Kidney tubule cell (primary cell): ENCODE results near the gene ADA.

Experiments used
- DNase-seq: peaks from one replicate; pipeline ENCODE4 v3.0.0-alpha.2; 2018; ENCODE audit warnings: low spot score

Gene ADA

DNA sequence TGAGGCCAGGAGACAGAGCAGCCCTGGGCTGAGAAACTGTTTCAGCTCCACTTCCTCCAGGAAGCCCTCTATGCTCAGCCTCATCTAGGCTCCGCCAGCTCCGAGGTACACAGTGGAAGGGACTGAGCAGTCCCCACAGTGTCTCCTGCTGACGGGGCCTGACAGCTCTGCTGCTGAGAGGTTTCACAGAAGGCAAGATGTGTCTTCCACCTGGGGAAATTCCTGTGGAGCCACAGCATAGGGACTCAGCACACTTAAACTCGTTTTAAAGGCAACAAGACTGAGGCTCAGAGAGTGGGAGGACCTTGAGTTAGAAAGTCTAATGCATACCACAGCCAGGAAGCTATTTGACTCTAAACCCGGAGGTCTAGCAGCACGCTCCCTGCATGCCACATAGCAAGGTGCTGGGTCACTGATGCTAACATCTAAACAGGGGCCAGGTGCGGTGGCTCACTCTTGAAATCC lies 6.8 kb downstream of the ADA start:
- DNase-seq: no peak

GRCh38 chr20:44644230-44644617 lies 7.3 kb downstream of the ADA start:
- no peak for DNase-seq

DNA sequence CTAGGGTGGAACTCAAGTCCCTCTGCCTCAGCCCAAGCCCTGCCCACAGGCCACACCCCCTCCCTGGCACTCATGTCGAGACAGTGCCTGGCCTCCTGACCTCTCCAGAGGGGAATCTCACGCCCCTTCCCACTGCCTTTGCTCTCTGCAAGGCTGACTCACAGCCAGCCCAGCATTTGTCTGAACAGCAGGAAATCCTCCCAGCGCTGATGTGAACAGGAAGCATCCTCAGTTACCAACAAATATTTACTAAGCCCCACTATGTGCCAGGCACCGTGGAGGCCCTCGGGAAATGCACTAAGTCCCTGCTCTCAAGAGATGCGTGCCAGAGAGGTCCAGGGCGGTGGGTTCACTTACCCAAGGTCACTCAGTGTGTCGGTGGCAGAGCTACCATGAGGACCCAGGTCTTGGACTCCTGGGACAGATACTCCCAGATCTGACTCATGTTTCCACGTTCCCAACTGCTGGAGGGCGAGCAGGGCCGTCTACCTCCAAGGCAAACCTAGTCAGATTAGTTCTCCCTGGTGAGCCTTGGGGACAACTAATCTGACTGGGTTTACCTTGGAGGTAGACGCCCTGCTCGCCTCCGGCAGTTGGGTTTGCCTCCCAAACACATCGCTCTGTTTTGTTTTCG lies 7.8 kb downstream of the ADA start:
- peak; percentile 87 for DNase-seq

GRCh38 chr20:44643154-44643519 lies 8.4 kb downstream of the ADA start:
- no peak for DNase-seq

- DNase-seq: peak; percentile 93
These were observed 9.0 kb downstream of the ADA start for GRCh38 chr20:44642203-44643153.

GRCh38 chr20:44641325-44641724 lies 10.2 kb downstream of the ADA start:
- no peak for DNase-seq

- no peak for DNase-seq
These were observed 11.0 kb downstream of the ADA start for GRCh38 chr20:44640522-44640921.

DNA sequence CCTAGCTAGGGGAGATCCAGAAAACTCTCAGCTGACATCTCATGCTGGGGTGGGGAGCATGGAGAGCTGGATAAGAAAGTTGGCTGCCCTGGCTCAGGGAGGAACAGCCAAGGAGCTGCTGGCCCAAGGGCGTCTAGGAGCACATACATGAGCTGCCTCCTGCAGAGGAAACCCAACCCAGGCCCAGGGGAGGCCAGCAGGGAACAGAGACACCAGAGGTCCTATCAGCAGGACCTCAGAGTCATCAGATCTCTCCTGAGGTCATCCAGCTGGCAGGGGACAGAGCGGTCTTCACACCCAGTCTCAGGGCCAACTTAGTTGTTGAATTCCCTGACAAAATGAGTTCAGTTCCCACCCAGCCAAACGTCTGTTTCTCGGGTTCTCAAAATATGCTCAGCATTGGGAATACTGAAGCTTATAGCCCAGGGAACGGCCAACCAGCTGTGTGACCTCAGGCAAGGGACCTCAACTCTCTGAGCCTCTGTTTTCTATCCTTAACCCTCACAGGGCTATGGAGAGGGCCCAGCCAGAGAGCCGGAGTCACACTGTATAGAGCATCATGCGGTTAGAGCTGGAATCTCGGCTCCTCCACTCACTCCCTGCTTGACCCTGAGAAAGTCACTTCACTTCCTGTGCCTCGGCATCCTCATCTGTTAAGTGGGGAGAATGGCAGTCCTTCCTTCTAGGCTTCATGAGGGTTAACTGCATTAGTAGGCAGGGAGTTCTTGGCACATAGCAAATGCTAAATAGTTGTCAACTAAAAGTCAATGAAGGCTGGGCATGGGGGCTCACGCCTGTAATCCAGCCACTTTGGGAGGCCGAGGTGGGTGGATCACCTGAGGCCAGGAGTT lies 13.8 kb downstream of the ADA start:
- DNase-seq: no peak

- DNase-seq: no peak
These were observed 14.5 kb downstream of the ADA start for GRCh38 chr20:44637042-44637441.

GRCh38 chr20:44635877-44636276 lies 15.6 kb downstream of the ADA start:
- DNase-seq: no peak

DNA sequence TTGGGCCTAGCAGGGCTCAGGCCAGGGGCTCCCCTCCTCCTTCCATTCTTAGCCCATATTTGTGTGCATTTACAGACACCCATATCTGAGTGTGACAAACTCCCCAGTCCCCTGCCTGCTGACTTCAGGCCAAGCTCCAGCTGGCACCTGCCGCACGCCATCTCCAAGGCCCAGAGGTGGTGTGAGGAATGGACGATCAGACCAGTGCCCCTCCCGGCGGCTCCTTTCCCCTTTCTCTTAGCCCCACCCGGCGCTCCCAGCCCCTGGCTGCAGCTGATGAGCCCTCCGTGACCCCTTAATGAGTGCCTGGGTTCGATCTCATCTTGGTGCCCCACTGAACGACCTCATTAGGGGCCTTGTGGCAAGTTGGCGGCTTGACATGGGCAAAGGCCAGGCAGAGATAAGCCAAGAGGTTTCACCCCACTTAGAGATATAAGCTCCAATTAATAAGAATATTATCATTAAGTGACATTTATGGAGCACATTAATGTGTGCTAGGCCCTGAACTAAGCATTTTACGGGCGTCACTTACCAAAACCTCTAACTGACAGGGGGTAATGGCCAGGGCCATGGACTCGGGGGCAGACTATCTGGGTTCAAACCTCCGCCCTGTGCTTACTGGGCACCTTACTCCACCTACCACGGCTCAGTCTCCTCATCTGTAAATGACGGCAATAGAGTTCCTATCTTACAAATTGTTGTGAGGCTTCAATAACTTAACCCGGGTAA lies 17.5 kb downstream of the ADA start:
- DNase-seq: no peak

GRCh38 chr20:44633187-44633810 lies 18.2 kb downstream of the ADA start:
- no peak for DNase-seq

DNA sequence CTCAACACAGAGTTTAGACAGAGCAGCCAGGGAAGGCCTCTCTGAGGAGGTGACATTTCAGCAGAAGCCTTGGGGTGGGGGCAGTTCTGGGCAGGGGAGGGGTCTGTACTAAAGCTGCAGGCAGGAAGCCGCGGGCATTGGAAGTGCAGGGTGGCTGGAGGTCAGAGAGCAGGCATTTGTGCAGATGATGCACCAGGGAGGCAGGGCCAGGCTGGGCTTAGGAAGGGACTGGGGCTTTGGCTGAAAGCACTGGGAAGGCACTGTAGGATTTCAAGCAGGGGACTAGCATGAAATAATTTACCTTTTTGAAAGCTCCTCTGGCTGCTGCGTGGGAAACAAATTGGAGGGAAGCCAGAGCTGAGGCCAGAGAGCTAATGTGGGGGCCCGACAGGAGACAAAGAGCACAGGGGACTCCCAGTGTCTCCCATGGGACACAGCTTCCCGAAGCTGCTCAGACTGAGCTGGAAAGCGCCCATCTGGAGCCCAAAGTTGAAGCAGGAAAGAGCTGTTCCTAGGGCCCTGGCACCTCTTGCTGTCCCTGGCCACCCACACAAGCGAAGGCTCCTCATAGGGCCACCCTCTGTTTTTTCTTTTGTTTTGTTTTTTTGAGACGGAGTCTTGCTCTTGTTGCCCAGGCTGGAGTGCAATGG lies 19.3 kb downstream of the ADA start:
- no peak for DNase-seq

DNA sequence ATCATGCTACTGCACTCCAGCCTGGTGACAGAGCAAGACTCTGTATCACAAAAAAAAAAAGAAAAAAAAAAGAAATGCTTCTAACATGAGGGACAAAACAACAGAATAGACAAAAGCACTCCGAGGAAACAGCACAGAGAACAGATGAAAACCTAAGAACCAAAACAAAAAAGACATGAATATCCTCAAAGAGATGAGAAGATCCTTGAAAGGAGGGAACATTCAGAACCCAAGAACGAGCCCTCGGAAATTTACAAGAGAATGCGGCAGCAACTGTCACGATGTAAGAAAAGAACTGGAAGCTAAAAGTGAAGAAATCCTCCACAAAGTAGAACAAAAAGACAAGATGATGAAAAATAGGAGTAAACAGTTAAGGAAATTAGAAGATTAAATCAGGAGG lies 21.2 kb downstream of the ADA start:
- DNase-seq: no peak

GRCh38 chr20:44629542-44629941 lies 22.0 kb downstream of the ADA start:
- DNase-seq: no peak

DNA sequence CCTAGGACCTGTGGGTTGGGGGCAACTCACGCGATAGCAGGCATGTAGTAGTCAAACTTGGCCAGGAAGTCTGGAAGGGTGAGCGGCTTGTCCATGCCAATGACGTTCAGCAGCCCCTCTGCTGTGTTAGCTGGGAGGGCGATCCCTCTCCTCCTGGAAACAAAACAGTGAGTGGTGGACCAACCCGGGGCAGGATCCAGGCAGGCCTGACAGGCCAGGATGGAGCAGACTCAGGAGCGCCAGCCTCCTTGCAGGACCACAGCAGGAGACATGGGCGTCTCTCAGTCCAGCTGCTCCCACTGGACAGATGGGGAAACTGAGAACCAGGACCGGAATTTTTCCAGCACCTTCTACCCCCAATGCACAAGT lies 22.5 kb downstream of the ADA start:
- no peak for DNase-seq

- no peak for DNase-seq
These were observed 24.0 kb downstream of the ADA start for GRCh38 chr20:44627364-44628010.

- no peak for DNase-seq
These were observed 25.2 kb downstream of the ADA start for GRCh38 chr20:44626278-44626677.

DNA sequence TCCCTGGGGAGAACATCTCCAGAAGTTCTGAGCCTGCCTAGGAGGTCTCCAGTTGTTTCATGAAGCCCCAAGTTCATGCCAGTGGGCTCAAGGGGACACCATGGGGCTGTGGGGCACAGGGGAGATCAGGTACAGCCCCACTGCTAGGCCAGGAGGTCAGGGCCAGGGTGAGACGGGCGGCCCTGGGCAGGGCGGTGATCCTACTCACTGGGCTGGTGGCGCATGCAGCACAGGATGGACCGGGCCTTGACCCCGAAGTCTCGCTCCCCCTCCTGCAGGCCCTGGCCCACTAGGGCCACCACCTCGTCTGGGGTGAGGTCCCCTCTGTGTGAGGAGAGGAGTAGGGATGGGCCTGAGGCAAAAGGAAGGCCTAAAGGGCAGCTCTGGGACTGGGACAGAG lies 26.1 kb downstream of the ADA start:
- DNase-seq: no peak

DNA sequence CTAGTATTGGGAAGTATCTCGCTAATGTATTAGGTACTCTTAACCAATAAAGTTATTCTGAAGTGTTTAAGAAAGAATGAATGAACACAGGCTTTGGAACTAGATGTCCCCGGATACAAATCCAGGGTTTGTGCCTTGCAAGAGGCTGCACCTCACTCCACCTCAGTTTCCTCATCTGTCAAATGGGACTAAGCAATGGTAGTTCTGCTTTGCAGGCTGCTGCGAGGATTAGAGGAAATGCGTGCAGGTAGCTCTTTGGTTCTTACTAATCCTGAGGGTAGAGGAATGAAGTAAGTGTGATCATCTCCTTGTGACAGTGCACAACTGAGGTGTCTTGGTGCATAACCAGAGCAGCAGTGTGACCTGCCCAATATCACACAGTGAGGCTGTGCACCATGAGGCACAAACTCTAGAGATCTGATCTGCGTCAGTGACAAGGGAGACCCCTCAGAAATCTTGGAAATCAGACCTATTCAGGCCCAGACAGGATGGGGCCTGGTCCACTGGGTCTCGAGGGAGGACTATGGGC lies 26.7 kb downstream of the ADA start:
- no peak for DNase-seq
